SK-N-SH (cell line): ENCODE measurements around the gene SRSF7.

Source experiments
- POLR2AphosphoS5 ChIP-seq: IDR thresholded peaks from 2 replicates; pipeline ENCODE4 v1.6.1; 2012; ENCODE audit warnings: low read depth, low read length
- YY1 ChIP-seq: IDR thresholded peaks from 2 replicates; pipeline ENCODE4 v1.4.0; 2012; ENCODE audit warnings: low read depth, mild to moderate bottlenecking
- TF ChIP-seq, protein P1 (sequence below): fragments of 200-600 bp; sonication (generic); IDR thresholded peaks from 2 replicates; pipeline ENCODE4 v1.6.1; 2017; ENCODE audit warnings: antibody characterized with exemption, mild to moderate bottlenecking, moderate library complexity

DNA sequence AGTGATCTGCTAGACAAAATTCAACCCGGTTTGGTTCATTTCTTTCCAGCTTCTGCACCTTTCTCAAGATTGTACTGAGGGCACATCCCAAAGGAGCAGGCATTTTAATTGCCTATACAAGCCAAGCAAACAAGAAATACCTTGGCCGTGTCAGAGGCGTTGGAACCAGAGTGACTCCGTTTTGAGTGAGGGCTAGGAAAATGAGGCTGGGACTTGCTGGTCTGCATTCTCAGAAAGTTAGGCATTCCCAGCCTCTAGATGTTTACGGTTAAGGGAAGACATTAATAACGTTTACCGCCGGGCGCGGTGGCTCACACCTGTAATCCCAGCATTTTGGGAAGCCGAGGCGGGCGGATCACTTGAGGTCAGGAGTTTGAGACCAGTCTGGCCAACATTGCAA, 25.4 kb upstream of the SRSF7 start:
- TF ChIP-seq, protein P1, sequence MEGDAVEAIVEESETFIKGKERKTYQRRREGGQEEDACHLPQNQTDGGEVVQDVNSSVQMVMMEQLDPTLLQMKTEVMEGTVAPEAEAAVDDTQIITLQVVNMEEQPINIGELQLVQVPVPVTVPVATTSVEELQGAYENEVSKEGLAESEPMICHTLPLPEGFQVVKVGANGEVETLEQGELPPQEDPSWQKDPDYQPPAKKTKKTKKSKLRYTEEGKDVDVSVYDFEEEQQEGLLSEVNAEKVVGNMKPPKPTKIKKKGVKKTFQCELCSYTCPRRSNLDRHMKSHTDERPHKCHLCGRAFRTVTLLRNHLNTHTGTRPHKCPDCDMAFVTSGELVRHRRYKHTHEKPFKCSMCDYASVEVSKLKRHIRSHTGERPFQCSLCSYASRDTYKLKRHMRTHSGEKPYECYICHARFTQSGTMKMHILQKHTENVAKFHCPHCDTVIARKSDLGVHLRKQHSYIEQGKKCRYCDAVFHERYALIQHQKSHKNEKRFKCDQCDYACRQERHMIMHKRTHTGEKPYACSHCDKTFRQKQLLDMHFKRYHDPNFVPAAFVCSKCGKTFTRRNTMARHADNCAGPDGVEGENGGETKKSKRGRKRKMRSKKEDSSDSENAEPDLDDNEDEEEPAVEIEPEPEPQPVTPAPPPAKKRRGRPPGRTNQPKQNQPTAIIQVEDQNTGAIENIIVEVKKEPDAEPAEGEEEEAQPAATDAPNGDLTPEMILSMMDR = no peak
- TF ChIP-seq POLR2AphosphoS5 = no peak
- TF ChIP-seq YY1 = no peak
